Activated naive CD4-positive, alpha-beta T cell treated with anti-CD3 and anti-CD28 coated beads for 36 hours (primary cell): ENCODE data around the gene TMEM254. TPM values are rescaled to one million over a fixed set of nuclear protein-coding genes. Genes with fewer than 3 reads are reported as not detected.
"Not testable (repeated sequence)": the region's sequence is repeated elsewhere in the genome, so short reads cannot be mapped to it uniquely, and the experiment has no call there.

Experiments
- CTCF ChIA-PET: fragments of 350-600 bp; sonication (Branson Sonifier 250); formaldehyde crosslinking; loops from one replicate; lab custom pipeline; 2021; ENCODE audit warnings: antibody characterized with exemption; lab: Charles Lee
- DNase-seq: peaks from one replicate; pipeline ENCODE4 v3.0.0-alpha.2; 2020
- H3K27ac Mint-ChIP-seq: one replicate; pipeline ENCODE4 v1.8.0; 2021; ENCODE audit warnings: mild to moderate bottlenecking, mixed read lengths
- H3K27me3 Mint-ChIP-seq: one replicate; pipeline ENCODE4 v1.8.0; 2021; ENCODE audit warnings: low read depth, mixed read lengths
- H3K36me3 Mint-ChIP-seq: one replicate; pipeline ENCODE4 v1.8.0; 2021; ENCODE audit warnings: low read depth, mixed read lengths
- H3K4me1 Mint-ChIP-seq: one replicate; pipeline ENCODE4 v1.8.0; 2021; ENCODE audit warnings: low read depth, mixed read lengths
- H3K4me3 Mint-ChIP-seq: one replicate; pipeline ENCODE4 v1.8.0; 2021; ENCODE audit warnings: mild to moderate bottlenecking, moderate library complexity, mixed read lengths
- H3K9me3 Mint-ChIP-seq: one replicate; pipeline ENCODE4 v1.8.0; 2021; ENCODE audit warnings: mixed read lengths
- intact Hi-C: fragments of 100-400 bp; cut with micrococcal nuclease; formaldehyde crosslinking; loops from one replicate; pipeline ENCODE4 v1.15.1; 2023
- total RNA-seq, 2 experiments: library from RNA; stranded (reverse); gene quantifications; one replicate each; pipeline ENCODE4 v1.2.3, GENCODE V29; 2021

Gene TMEM254
- total RNA-seq, 2 experiments from 2014 or later, result 16.2 to 16.7 TPM

- no peaks in the 10 kb centered on the region for H3K9me3 Mint-ChIP-seq
- no peaks in the 10 kb centered on the region for H3K27me3 Mint-ChIP-seq
- H3K27ac Mint-ChIP-seq, result no peak overlapping the region
- intact Hi-C loops, result no loop called here
- H3K36me3 Mint-ChIP-seq, result no peaks in the 10 kb centered on the region
- no peak for DNase-seq
- H3K4me3 Mint-ChIP-seq, result no peak overlapping the region
- no peaks in the 10 kb centered on the region for H3K4me1 Mint-ChIP-seq
- CTCF ChIA-PET, result no interaction called here
Measured at GRCh38 chr10:80051993-80052392, 26.5 kb upstream of the TMEM254 start.

DNA sequence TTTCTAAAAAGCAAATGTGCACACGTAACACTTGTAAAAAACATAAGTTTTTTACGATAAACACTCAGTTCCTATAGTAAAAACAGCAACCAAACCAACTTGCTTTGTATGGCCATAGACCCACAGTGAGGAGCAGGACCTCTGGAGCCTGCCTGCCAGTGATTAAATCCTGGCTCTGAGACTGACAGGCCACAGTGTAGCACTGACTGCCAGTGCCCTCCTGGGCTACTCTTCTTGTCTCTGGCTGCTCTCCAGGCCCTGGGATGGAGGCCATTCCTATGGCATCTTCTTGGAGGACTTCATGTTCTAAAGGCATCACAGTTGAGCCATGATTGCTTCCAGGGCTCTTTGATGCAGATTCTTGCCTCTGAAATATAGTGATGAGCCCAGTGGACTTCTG, 22.7 kb upstream of the TMEM254 start:
- CTCF ChIA-PET, result interaction anchor here (1.1 to 2.1 kb wide), 2 partner anchors 9 to 78 kb away, joined by 3 to 10 read pairs; no protein-coding TSS in a partner anchor
- Mint-ChIP-seq H3K4me1 (peaks cover 2% of the 10 kb centered on the region), H3K4me3 (no peak overlapping the region), H3K27ac (no peak overlapping the region), H3K9me3 (no peaks in the 10 kb centered on the region), H3K36me3 (no peaks in the 10 kb centered on the region), H3K27me3 (no peaks in the 10 kb centered on the region)
- intact Hi-C loops, result loop anchor here (5.0 kb wide), 1 partner anchor 167 kb away; no protein-coding TSS in a partner anchor
- no peak for DNase-seq

- intact Hi-C loops, result loop anchor here (5.0 kb wide), 1 partner anchor 165 kb away; no protein-coding TSS in a partner anchor
- H3K4me1 Mint-ChIP-seq, result peaks cover 2% of the 10 kb centered on the region
- H3K9me3 Mint-ChIP-seq, result no peaks in the 10 kb centered on the region
- no peak overlapping the region for H3K27ac Mint-ChIP-seq
- no peaks in the 10 kb centered on the region for H3K36me3 Mint-ChIP-seq
- CTCF ChIA-PET, result interaction anchor here (2.1 kb wide), 1 partner anchor 10 kb away, joined by 10 read pairs; no protein-coding TSS in a partner anchor
- H3K4me3 Mint-ChIP-seq, result no peak overlapping the region
- no peak for DNase-seq
- no peaks in the 10 kb centered on the region for H3K27me3 Mint-ChIP-seq
Measured at GRCh38 chr10:80057171-80057570, 21.3 kb upstream of the TMEM254 start.

- no peak overlapping the region for H3K27ac Mint-ChIP-seq
- no peaks in the 10 kb centered on the region for H3K36me3 Mint-ChIP-seq
- no peak overlapping the region for H3K4me3 Mint-ChIP-seq
- H3K9me3 Mint-ChIP-seq, result no peaks in the 10 kb centered on the region
- no peaks in the 10 kb centered on the region for H3K27me3 Mint-ChIP-seq
- no peaks in the 10 kb centered on the region for H3K4me1 Mint-ChIP-seq
- no peak for DNase-seq
- intact Hi-C loops, result no loop called here
- CTCF ChIA-PET, result interaction anchor here (1.7 kb wide), 1 partner anchor 17 kb away, joined by 5 read pairs; no protein-coding TSS in a partner anchor
Measured at GRCh38 chr10:80064120-80064886, 14.2 kb upstream of the TMEM254 start.

DNA sequence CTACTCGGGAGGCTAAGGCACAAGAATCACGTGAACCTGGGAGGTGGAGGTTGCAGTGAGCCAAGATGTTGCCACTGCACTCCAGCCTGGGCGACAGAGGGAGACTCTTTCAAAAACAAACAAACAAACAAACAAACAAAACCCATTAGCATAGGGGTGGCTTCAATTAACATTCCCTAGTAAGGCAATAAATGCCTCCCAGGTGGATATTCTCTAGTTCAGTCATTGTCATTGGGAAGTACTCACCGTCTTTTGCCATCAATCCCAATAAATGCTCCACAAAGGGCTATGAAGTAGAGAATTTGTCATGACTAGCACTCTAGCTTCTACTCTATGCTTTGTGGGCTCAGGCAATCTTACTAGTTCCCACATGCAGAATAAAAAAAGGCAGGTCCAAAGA, 11.7 kb upstream of the TMEM254 start:
- no peak for DNase-seq
- H3K36me3 Mint-ChIP-seq, result no peaks in the 10 kb centered on the region
- no peaks in the 10 kb centered on the region for H3K9me3 Mint-ChIP-seq
- H3K4me3 Mint-ChIP-seq, result no peak overlapping the region
- no peak overlapping the region for H3K27ac Mint-ChIP-seq
- H3K4me1 Mint-ChIP-seq, result no peaks in the 10 kb centered on the region
- CTCF ChIA-PET, result interaction anchor here (1.2 to 2.0 kb wide), 2 partner anchors 20 to 58 kb away, joined by 3 to 6 read pairs; no protein-coding TSS in a partner anchor
- intact Hi-C loops, result no loop called here
- H3K27me3 Mint-ChIP-seq, result no peaks in the 10 kb centered on the region

DNA sequence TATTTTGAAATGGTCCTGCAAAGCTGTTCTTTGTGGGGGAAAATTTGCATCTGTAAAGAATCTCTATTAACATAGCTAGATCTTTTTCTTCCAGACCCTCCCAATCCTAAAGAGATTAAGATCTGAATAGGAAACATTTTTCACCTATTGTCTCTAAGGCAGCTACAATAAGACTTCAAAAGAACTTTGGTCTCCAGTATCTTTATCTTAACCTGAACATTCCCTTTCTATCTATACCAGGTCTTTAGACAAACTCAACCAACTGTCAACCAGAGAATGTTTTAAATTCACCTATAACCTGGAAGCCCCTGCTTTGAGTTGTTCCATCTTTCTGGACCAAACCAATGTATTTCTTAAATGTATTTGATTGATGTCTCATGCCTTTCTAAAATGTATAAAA, 10.6 kb upstream of the TMEM254 start:
- H3K4me3 Mint-ChIP-seq, intact Hi-C loops, H3K27me3 Mint-ChIP-seq, H3K9me3 Mint-ChIP-seq, H3K4me1 Mint-ChIP-seq, H3K27ac Mint-ChIP-seq, DNase-seq, H3K36me3 Mint-ChIP-seq: not testable (repeated sequence)
- CTCF ChIA-PET, result interaction anchor here (0.7 to 2.0 kb wide), 4 partner anchors 10 to 193 kb away, joined by 3 to 6 read pairs (median 3); no protein-coding TSS in a partner anchor

- no peak for DNase-seq
- no peaks in the 10 kb centered on the region for H3K36me3 Mint-ChIP-seq
- H3K27ac Mint-ChIP-seq, result no peak overlapping the region
- intact Hi-C loops, result no loop called here
- H3K4me3 Mint-ChIP-seq, result no peak overlapping the region
- CTCF ChIA-PET, result interaction anchor here (0.7 to 2.0 kb wide), 3 partner anchors 10 to 193 kb away, joined by 3 to 6 read pairs (median 3); no protein-coding TSS in a partner anchor
- H3K27me3 Mint-ChIP-seq, result no peaks in the 10 kb centered on the region
- no peaks in the 10 kb centered on the region for H3K9me3 Mint-ChIP-seq
- no peaks in the 10 kb centered on the region for H3K4me1 Mint-ChIP-seq
Measured at GRCh38 chr10:80068270-80068669, 10.2 kb upstream of the TMEM254 start.

GRCh38 chr10:80070057-80070456, 8.4 kb upstream of the TMEM254 start:
- Mint-ChIP-seq H3K4me1 (no peaks in the 10 kb centered on the region), H3K27me3 (no peaks in the 10 kb centered on the region), H3K36me3 (no peaks in the 10 kb centered on the region), H3K4me3 (no peak overlapping the region), H3K27ac (no peak overlapping the region), H3K9me3 (no peaks in the 10 kb centered on the region)
- intact Hi-C loops, result loop anchor here (10.0 kb wide), 1 partner anchor 825 kb away; no protein-coding TSS in a partner anchor
- CTCF ChIA-PET, result interaction anchor here (1.8 to 2.6 kb wide), 2 partner anchors 10 to 74 kb away, joined by 3 to 15 read pairs; no protein-coding TSS in a partner anchor
- no peak for DNase-seq

- no peaks in the 10 kb centered on the region for H3K9me3 Mint-ChIP-seq
- H3K27me3 Mint-ChIP-seq, result no peaks in the 10 kb centered on the region
- H3K36me3 Mint-ChIP-seq, result no peaks in the 10 kb centered on the region
- no peak for DNase-seq
- no peak overlapping the region for H3K27ac Mint-ChIP-seq
- H3K4me3 Mint-ChIP-seq, result no peak overlapping the region
- H3K4me1 Mint-ChIP-seq, result peaks cover 12% of the 10 kb centered on the region
- intact Hi-C loops, result loop anchor here (10.0 kb wide), 1 partner anchor 828 kb away; no protein-coding TSS in a partner anchor
- CTCF ChIA-PET, result no interaction called here
Measured at GRCh38 chr10:80072584-80072983, 5.9 kb upstream of the TMEM254 start.

- intact Hi-C loops, result loop anchor here (5.0 to 10.0 kb wide), 4 partner anchors 248 to 831 kb away; partner anchors contain the start of genes NUTM2E and SH2D4B
- H3K4me1 Mint-ChIP-seq, result peaks cover 30% of the 10 kb centered on the region
- peaks cover 2% of the 10 kb centered on the region for H3K36me3 Mint-ChIP-seq
- no peaks in the 10 kb centered on the region for H3K27me3 Mint-ChIP-seq
- no peak overlapping the region for H3K4me3 Mint-ChIP-seq
- DNase-seq, result peak; percentile 51
- peak overlapping the region; percentile 33 for H3K27ac Mint-ChIP-seq
- CTCF ChIA-PET, result interaction anchor here (0.6 to 1.6 kb wide), 3 partner anchors 14 to 382 kb away, joined by 3 to 6 read pairs (median 6); no protein-coding TSS in a partner anchor
- no peaks in the 10 kb centered on the region for H3K9me3 Mint-ChIP-seq
Measured at GRCh38 chr10:80075781-80076180, 2.7 kb upstream of the TMEM254 start.

GRCh38 chr10:80077869-80078447, 507 bp upstream of the TMEM254 start:
- no peaks in the 10 kb centered on the region for H3K27me3 Mint-ChIP-seq
- peak overlapping the region; percentile 98 for H3K4me3 Mint-ChIP-seq
- H3K9me3 Mint-ChIP-seq, result no peaks in the 10 kb centered on the region
- CTCF ChIA-PET, result interaction anchor here (0.6 kb wide), 1 partner anchor 35 kb away, joined by 3 read pairs; no protein-coding TSS in a partner anchor
- peaks cover 30% of the 10 kb centered on the region for H3K4me1 Mint-ChIP-seq
- intact Hi-C loops, result loop anchor here (1.0 to 10.0 kb wide), 7 partner anchors 127 to 833 kb away; partner anchors contain the start of genes ANXA11, NUTM2E, SH2D4B and ZCCHC24
- no peak for DNase-seq
- peaks cover 2% of the 10 kb centered on the region for H3K36me3 Mint-ChIP-seq
- peak overlapping the region; percentile 85 for H3K27ac Mint-ChIP-seq

DNA sequence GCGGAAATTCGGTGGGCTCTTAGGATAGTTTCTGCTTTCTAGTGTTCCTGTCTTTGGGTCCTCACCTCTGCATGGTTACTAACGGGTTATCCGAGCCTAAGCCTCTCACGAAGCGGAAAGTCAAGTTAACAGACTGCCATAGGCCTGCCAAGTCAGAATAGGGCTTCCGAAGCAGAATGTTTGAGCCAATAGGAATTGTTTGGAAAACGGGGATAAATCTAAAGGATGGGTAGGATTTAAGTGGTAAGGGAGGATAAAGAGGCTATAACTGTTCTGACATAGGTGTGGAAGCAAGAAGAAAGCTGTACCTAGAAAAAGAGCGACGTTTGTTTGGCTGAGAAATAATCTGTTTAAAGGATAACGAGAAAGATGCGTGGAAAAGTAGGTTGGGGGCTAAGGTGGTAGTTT, 851 bp downstream of the TMEM254 start:
- CTCF ChIA-PET, result no interaction called here
- Mint-ChIP-seq H3K4me1 (peaks cover 30% of the 10 kb centered on the region), H3K27ac (peak overlapping the region; percentile 85), H3K27me3 (no peaks in the 10 kb centered on the region), H3K9me3 (no peaks in the 10 kb centered on the region), H3K4me3 (peak overlapping the region; percentile 98), H3K36me3 (peaks cover 5% of the 10 kb centered on the region)
- intact Hi-C loops, result loop anchor here (1.0 to 10.0 kb wide), 7 partner anchors 108 to 835 kb away; partner anchors contain the start of genes NUTM2E, SH2D4B and ZCCHC24
- no peak for DNase-seq
